Activated CD4-positive, alpha-beta T cell treated with anti-CD3 and anti-CD28 coated beads, Interleukin-2, Interleukin-6, amounts not matched to agents 100 ng/mL and 50 ng/mL, durations not matched to agents 16 hours and 8 hours (primary cell): Measurements from ENCODE around the gene TPSAB1.
"Not testable (repeated sequence)": the region's sequence is repeated elsewhere in the genome, so short reads cannot be mapped to it uniquely, and the experiment has no call there.

Source experiments
- DNase-seq: peaks from one replicate; pipeline ENCODE4 v3.0.0-alpha.2; 2020

TPSAB1 gene

GRCh38 chr16:1271724-1272413, 31.4 kb downstream of the TPSAB1 start:
- not testable (repeated sequence) for DNase-seq

GRCh38 chr16:1272453-1273198, 32.1 kb downstream of the TPSAB1 start:
- DNase-seq, result no peak

GRCh38 chr16:1273816-1274215, 33.3 kb downstream of the TPSAB1 start:
- DNase-seq, result no peak

DNA sequence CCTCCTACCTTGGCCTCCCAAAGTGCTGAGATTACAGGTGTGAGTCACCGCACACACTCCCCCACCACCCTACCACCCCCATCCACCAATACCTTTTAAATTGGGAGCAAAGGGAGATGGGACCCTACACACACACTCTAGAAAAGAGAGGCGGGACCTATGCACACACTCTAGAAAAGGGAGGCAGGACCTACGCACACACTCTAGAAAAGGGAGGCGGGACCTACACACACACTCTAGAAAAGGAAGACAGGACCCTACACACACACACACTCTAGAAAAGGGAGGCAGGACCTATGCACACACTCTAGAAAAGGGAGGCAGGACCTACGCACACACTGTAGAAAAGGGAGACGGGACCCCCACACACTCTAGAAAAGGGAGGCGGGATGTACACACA, 34.3 kb downstream of the TPSAB1 start:
- DNase-seq, result no peak

DNA sequence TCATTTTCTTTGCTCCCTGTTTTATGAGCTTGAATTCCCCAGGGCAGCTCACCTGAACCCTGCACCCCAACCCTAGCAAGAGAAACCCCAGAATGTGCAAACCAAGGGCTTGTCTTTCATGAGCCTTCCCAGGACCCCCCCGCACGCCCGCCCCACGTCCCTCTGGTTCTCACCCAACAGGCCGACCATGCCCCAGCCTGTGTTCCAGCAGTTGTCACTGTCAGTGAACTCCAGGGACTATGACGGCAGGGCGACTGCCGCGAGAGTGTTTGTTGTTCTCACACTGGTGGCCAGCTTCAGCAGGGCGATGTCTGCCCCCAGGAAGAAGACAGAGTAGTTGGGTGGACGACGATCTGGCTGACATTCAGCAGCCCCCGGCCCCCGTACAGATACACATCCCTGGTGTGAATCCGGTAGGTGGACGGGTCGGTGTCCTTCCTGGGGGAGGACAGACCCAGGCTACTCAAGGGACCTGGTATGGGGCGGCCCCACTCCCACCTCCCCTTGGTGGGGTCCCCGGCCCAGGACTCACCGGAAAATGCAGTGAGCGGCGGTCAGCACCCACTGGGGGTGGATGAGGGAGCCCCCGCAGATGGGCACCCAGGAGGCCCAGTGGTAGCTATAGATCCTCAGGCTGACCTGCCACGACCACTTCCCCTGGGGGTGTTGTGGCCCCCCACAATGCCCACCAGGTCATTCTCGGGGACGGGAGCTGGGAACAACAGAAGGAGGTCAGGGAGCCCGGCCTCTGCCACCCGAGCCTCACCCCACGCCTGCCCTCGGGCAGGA, 35.5 kb downstream of the TPSAB1 start:
- DNase-seq, result no peak

- DNase-seq, result no peak
These were observed 36.0 kb downstream of the TPSAB1 start for GRCh38 chr16:1276580-1276878.

DNA sequence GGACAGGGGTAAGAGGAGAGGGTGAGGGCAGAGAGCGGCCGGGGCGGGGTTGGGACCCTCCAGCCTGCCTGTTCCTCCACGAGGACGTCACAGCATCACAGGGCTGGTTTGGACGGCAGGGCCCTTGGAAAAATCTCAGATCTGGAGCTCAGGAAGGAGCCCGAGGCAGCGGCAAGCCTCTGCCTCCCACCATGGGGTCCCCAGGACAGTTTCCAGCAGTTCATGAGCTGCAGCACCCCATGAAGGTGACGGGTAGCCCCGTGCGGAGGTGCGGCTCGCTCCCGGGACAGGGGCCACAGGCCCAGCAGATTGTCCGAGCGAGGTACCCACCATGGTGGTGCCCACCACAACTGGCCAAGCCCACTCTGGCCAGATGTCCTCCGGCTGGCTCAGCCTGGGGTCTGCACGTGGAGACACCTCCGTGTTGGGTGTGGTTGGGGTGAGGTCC, 36.7 kb downstream of the TPSAB1 start:
- no peak for DNase-seq

- DNase-seq, result no peak
These were observed 37.2 kb downstream of the TPSAB1 start for GRCh38 chr16:1277617-1278282.

DNA sequence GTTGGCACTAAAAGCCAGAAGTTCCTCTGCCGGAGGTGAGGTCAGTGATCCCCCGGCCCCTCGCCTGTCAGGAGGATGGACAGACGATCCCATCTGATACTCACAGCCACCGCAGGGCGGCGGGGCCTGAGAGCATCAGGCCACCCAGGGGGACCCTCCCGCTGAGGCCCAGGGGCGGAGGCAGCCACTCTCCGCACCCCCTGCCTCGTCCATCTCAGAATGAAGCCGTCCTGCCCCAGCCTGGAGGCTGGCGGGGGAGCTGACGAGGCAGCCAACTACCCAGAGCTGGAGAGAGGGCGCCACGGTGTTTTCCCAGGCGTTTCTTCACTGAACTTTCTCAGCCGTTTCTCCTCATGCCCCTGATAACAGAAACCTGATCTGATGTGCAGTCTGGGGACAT, 38.0 kb downstream of the TPSAB1 start:
- DNase-seq, result no peak

DNA sequence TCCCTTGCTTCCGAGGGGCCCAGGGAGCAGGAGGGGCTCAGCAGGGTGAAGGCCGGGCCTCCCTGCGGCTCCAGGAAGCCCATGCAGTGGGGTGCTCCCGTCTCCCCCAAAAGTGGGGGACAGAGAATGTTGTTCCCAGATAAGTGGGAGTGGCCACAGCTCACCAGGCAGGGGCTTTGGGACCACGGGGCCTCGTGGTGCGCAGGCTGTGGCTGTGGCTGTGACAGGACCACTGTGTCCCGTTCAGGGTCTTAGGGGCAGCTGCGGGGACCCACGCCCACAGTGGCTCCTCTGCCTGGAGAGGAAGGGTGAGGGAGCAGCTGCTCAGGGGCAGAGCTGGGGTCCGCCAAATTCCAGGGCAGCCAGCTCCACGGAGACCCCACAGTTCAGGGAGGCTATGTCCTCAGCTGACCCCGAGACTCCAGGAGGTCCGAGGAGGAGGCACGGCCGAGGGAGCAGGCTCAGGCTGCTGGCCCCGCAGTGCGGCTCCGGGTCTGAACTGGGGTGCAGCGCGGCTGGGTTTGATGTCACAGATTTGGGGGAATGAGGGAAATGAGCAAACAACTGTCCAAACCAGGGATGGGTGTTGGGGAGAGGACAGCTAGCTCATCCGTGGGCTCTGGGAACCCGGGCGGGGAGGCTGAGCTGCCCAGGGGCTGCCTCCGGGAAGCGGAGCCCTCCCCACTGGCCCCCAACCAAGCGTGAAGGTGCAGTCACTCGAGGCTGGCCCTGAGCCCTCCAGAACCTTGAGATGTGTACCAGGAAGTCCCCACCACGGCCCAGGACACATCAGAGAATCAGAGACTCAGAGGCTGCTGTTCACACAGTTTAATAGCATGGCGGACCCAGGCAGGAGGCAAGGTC, 38.8 kb downstream of the TPSAB1 start:
- no peak for DNase-seq

- no peak for DNase-seq
These were observed 39.6 kb downstream of the TPSAB1 start for GRCh38 chr16:1279945-1280589.

DNA sequence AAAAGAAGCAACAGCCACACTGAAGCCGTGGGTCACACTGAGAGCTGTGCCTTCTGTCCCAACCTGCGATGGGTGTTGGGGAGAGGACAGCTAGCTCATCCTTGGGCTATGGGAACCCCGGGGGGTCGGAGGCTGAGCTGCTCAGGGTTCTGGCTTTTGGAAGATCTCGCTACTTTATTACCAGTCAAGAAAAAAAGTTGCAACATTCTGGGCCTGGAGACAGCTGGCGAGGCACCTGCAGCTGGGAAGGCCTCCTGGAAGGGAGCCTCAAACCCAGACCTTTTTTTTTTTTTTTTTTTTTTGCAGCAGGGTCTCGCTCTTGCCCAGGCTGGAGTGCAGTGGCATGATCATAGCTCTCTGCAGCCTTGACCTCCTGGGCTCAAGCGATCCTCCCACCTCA, 40.3 kb downstream of the TPSAB1 start:
- no peak for DNase-seq

- no peak for DNase-seq
These were observed 41.0 kb downstream of the TPSAB1 start for GRCh38 chr16:1281517-1281916.

GRCh38 chr16:1282324-1282973, 41.9 kb downstream of the TPSAB1 start:
- DNase-seq, result no peak

- no peak for DNase-seq
These were observed 42.8 kb downstream of the TPSAB1 start for GRCh38 chr16:1283296-1283695.

- DNase-seq, result no peak
These were observed 43.6 kb downstream of the TPSAB1 start for GRCh38 chr16:1283996-1284616.

GRCh38 chr16:1285669-1286512, 45.4 kb downstream of the TPSAB1 start:
- DNase-seq, result no peak

- DNase-seq, result no peak
These were observed 46.1 kb downstream of the TPSAB1 start for GRCh38 chr16:1286513-1287094.

GRCh38 chr16:1287982-1288670, 47.6 kb downstream of the TPSAB1 start:
- no peak for DNase-seq
